Glomerular visceral epithelial cell (primary cell): Measurements from ENCODE around the gene CDC45.

Experiments
- DNase-seq: peaks from one replicate; pipeline ENCODE4 v3.0.0-alpha.2; 2016; ENCODE audit errors: extremely low spot score

CDC45 gene

DNA sequence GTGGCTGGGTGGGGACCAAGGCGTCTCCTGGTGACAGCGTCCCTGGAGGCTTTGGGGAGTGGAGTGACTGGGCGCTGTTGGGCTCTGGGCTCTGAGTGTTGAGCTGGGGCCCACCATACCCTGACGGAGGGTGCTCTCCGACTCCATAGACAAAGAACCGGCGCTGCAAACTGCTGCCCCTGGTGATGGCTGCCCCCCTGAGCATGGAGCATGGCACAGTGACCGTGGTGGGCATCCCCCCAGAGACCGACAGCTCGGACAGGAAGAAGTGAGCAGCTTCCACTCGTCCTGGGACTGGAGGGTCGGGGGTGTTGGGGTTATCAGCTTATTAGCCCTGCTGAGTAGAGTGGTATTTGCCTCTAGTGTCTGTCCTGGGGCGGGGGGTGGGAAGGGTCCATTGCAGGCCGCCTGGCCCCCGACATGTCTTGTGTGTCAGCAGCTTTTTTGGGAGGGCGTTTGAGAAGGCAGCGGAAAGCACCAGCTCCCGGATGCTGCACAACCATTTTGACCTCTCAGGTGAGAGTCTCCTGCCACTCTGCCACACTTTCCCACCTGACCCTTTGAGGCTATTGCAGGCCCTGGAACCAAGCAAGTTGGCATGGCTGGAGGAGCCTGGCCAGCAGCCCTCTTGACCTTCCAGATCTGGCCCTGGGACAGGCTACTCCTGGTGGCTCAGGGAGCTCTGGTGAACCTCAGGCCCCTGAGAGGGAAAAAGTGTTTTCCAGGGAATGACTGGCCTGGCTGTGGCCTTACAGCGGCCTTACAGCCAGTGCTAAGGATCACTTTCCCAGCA is 36.9 kb downstream of the CDC45 start:
- no peak for DNase-seq

DNA sequence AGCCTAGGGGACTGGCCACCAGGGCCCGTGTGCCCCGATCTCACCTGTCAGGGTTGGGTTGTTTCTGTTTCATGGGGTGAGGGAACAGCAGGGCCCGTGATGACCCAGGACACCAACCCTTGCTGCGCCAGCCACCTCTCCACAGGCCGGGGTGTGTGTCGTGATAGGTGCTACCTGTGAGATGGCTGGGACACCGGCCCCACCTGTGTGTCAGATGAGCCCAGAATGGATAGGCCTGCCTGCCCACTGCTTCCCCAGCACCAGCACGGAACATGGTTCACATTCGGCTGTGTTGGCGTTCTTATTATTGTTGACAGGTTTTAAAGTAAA is 37.4 kb downstream of the CDC45 start:
- no peak for DNase-seq

DNA sequence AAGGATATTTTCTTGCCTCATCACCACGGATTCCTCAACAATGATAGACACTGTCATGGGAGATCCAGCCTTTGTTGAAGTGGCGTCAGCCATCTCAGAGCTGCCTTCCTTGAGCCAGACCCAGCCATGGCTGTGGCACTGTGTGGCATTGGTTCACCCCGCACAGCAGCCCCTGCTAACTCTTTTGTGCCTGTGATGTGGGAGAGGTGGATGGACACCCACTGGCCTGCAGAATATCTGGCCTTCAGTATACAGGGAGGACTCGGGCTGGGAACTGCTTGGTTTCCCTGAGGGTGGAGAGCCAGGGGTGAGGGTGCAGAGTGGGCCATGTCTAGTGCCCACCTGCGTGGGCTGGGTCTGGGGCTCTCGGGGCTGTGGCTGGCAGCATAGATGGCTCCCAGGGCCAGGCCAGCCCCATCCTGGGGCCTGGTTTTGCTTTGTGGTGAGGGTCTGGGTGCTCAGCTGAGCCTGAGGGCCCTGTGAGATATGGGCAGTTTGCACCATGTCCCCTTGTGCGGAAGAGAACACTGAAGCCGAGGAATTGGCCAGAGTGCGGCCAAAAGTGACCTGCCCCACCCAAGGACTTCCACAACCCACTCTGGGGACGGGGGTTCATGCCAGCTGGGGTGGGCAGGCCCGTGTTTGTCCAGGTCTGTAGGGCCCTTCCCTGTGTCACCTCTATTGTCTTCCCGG is 38.3 kb downstream of the CDC45 start:
- no peak for DNase-seq

DNA sequence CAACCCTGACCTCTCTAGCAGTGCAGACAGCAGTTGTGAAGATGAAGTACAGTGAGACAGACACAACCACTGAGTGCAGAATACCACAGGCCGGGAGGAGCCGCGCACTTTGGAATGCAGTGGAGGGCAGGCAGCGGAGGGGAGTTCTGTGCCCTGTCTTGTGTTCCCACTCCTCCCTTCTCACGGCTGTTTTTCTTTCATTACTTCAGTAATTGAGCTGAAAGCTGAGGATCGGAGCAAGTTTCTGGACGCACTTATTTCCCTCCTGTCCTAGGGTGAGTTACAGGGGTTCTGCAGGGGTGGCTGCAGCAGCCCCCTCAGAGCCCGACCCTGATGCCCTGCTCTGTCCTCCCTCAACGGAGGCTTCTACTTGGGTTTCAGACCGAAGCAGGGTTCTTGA is 38.9 kb downstream of the CDC45 start:
- DNase-seq, result no peak

DNA sequence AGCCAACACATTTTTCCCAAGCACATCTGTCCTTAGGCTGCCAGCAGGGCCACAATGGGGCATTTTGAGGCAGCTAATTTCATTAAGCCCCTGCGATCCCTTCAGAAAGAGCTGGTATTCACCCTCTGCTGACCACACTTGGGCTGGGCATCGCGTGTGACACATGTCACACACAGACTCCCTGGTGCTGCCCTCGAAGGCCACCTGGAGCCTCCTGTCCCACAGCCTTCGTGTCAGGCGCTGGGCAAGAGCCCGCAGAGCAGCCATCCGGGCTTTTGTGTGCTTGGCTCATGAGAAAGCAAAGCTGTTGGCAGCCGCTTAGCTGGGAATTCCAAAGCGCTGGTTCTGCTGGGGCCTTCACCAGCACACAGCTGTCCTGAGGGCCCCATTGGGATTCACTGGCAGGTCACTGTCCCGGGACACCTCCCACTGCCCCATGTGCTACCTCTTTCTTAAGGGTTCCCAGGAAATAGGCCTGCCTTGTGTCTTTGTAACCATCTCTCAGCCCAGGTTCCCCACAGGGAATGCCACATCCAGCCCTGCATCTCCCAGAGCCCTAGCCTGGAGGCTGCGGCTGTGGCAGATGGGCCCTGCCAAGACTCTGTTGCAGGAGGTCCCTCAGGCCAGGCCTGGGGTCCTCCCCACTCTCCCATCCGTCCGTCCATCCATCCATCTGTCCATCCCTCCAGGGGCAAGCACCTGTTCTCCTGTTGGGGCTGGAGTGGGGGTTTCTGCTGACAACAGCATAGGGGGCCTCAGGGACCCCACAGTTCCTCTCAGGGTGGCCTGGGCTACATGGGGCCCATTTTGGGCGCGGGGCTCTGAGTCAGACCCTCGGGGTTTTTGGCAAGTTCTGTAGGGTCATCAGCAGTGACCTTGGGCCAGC is 39.6 kb downstream of the CDC45 start:
- no peak for DNase-seq

DNA sequence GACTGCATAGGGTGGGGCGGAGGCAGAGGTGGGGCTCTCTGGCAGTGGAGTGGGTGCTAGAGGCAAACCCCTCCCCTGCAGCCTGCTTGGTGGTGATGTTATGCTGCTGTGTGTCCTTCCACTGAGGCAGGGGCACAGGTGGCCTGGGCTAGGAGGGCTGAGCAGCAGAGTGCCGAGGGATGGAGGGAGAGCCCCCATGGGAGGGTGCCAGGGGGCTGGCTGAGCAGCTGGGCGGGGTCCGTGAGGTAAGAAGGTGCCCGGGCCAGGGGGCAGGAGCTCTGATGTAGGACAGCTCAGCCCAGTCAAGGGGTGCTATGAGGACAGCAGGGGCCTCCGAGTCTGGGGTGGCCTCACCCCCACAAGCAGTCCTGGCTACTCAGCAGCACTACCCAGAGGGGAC is 40.3 kb downstream of the CDC45 start:
- no peak for DNase-seq

DNA sequence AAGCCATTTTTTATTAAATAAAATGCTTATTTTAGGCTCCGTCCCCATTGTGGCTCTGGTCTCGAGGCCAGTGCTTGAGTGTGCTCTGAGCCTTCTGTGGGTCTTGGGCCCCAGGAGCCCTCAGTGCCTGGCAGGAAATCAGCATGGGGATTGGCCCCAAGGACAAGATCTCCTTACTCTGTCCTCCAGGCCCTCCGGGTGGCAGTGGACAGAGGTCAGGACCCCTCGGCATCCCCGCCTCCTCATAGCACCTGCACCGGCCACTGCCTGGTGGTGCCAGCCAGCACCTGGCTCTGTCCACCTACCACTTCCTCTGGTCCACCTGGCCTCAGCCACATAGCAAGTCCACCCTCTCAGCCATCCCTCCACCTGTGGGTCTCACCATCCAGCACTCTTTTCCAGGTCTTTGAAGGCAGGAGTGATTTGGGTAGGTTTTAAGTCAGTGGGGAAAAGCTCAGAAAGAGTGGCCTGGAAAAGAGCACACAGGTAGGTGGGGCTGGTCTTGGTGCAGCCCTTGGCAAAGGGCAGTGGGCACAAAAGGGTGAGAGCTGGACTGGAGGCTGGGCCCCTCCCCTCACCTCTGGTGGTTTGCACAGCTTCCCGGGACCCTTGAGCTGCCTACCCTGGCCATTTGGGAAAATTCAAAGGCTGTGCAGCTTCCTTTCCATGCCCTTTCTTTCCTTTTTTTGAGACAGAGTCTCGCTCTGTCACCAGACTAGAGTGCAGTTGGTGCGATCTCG is 41.0 kb downstream of the CDC45 start:
- no peak for DNase-seq

DNA sequence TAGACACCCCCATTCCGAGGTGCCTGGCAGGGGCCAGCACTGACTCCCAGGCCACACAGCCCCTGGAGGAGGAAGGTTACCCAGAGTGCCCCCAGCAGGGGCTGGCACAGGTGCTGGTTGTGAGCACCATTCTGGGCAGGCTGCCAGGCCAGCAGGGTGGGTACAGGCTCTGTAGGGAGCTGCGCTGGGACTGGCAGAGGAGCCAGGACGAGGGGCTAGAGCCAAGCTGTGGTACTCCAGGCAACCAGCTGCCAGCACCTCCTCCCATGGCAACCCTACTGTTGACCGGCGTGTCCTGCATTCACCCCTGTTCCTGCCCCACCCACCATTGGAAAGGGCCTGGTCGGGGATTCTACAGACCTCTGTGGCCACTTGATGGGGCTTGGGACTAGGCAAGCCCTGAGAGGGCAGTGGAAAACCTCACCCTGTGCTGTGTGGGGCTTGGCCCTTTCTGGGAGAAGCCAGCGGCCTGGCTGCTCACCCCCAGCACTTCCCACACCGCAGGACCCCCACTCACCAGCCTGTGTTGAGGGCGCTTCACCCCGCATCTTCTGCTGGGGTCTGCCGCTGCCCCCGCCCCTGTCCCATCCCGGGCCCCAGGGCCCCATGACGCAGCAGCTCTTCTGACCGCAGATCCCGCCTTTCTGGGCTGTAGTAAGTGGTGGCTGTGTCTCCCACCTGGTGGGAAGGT is 42.6 kb downstream of the CDC45 start:
- DNase-seq, result no peak

DNA sequence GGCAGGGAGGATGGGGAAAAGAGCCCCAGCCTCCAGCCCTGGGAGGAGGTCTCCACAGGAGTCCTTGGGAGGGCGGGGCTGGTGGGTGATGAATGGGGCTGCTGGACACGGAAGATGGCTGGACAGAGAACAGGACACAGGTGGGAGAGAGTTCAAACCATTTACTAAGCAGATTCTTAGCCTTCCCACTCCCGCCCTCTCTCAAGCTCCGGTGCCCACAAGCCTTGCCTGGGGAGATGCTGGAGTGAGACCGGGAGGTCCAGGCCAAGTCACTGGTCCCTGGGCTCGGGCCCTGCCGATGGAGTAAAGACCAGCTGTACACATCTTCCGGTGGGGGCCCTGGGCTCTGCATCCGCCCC is 43.1 kb downstream of the CDC45 start:
- DNase-seq, result no peak

DNA sequence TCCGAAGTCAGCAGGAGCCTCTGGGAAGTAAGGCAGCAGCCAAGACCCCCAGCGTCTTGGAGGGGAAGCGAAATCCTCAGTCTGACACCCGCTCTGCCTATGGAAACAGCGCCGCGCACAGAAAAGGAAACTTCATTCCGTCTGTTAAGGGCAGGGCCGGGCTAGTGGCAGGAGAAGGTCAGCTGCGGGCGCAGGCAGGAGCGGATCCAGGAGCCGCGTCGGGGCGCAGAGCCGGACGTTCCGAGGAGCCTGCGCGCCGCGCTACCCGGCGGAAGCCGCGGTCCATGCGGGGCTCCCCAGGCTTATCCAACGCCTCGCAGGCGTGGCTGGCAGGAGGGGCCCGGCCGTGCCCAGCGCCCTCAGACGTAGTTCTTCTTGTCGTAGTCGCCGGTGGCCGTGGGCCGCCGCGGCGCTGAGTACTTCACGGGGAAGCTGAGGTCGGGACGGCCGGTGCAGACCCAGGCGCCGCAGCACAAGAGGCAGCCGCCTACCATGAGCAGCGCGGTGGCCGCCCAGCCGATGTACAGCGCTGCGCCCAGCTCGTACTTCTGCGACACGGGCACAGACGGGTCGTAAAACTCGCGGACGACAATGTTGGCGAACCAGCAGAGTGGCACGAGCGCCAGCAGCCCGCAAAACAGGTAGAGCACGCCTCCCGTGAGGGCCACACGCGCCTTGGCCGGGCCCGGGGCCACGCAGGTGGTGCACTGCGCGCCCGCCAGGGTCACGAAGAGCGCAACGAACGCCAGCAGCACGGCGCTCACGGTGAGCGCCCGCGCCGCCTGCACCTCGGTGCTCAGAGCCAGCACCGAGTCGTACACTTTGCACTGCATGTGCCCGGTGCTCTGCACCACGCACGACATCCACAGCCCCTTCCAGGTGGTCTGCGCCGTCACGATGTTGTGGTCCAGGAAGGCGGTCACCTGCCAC is 43.8 kb downstream of the CDC45 start:
- no peak for DNase-seq

DNA sequence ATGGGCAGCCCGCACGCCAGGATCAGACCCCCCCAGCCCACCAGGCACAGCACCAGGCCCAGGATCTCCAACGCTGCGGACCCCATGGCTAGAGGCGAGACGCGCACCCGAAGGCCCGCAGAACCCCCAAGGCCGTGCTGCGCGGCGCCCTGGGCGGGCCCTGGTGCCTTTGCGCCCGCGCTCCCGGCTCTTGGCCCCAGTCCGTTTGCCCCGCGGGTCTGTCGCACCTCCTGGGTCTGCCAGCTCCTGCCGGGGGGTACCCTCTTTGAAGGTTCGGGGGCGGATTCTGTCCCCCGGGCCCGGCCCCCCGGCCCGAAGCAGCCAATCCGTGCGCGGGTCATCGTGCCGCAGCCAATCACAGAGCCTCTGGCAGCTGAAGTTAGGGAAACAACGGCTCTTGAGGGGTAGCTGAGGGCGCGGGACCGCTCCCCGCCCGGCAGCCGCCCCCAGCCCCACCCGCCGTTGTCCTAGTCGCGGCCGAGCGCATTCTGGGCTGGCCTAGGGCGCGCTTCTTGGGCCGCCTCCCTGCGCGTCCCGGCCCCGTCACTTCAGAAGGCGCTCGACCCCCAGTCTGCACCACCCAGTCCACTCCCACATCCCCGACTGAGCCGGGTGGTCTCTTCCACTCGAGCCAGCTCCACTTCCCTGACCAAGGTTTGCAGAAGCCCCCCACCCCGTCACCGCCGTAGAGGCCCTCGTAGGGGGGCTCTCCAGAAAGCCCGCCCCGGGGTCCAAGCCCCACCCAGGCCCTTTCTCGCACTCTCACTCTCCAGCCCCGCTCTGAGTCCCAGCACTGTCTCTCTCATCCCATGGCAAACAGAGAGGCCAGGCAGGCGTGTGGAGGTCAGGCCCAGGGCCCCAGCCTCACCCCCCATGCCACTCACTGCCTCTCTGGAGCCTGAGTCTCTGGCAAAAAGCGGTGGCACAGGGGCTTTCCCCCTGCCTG is 44.7 kb downstream of the CDC45 start, which contains the start of gene CLDN5:
Gene CLDN5, minus strand, starts transcription at position 241 of the 946 bp plus-strand sequence. Its CDS starts 155 bp downstream, at position 86.
- no peak for DNase-seq

DNA sequence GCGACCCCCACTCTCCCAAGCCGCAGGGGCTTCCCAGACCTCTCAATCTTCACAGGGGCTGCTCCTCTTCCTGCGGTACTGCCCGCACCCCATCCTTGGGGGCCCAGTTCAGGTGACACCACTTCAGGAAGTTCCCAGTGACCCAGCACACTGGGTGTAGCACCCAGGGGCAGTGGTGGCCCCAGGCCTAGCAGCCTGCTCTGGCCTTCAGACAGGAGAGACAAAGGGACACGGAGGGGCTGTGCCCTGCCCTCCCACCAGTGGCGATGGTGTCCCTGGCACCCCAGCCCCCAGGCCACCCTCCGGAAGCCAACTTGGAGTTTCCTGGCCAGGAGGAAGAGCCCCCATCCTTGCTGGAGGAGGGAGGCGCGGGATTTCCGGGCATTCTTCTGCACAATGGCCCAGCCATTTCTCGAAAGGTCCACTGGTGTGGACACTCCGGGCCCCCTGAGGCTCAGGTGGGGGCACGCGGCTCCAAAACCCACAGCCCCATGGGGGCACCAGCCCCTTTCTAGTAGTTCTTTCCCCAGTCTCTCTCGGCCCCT is 45.5 kb downstream of the CDC45 start:
- no peak for DNase-seq

DNA sequence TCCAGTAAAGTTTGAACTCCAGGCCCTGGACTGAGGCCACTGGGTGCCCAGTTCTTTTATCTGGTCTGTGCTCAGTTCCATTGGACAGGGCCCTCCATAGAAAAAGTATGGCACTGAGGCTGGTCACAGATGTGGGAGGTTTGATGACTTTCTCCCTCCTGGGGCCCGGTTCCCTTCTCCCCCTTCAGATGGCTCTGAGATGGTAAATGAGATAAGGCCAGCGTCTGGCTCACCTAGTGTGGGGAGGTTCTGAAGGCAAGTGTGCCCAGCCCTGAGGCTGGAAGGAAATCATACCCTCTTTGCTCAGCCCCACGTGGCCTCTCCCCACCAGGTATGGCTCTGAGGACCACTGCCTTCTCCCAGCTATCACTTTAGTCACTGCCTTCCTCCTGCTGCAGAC is 45.9 kb downstream of the CDC45 start:
- DNase-seq, result no peak

DNA sequence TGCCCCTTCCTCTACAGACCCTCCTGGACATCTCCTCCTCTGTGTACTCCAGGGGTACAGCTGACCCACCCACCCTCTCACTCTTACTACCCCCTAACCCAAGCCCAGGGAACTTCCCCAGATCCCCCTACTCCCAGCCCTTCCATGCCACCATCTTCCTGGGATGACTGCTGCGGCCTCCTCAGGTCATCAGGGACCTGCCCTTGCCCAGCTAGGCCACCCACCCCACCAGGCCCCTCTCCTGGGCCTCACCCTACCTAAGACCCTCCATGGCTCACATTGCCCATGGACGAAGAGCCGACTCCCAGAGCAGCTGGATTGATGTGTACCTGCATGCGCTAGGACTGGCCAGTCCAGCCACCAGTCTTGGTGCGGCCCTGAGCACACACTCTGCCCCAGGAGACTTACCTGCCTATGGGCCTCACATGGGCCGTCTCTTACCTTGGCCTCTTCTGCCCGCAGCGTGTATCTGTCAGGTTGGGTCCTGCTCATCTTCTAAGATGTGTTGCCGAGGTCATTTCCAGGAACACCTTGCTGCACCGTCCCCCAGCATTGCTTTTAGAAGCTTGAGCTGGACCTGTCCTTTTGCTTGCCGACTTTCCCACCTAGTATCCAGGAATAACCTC is 46.5 kb downstream of the CDC45 start:
- DNase-seq, result no peak

DNA sequence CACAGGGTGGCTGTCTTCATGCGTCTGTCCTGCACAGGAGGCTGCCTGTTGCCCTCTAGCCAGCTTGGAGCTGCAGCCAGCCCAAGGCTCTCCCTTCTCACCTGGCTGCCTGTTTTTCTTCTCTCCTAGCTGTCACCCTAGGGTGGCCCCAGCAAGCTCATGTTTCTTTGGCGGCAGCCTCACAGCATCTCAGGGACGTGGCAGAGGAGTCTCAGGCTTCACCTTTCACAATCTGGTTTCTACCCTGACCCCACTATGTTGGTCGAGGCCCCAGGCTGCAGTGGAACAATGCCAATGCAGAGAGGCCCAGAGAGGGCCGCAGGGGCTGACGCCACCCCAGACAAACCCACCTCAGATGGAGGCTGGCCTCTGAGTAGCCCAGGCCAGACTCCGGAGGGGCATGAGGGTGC is 47.0 kb downstream of the CDC45 start:
- no peak for DNase-seq

DNA sequence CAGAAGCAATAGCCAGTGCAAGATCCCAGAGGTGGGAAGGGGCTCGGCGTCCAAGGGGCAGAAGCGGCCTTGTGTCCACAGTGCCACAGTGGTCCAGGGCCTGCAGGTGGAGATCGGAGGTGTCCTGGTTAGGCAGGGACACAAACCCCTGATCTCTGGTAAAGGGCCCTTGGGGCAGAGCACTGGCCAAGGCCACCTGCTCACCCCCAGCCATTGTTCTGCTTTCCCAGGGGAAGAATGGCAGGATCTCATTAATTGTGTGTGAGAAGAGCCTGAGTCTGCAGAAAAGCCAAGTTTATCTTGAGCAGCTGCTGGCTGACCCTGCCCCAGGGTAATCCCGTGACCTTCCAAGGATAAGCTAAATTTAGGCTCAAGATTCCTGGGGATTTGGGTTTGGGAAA is 47.6 kb downstream of the CDC45 start:
- DNase-seq, result no peak

DNA sequence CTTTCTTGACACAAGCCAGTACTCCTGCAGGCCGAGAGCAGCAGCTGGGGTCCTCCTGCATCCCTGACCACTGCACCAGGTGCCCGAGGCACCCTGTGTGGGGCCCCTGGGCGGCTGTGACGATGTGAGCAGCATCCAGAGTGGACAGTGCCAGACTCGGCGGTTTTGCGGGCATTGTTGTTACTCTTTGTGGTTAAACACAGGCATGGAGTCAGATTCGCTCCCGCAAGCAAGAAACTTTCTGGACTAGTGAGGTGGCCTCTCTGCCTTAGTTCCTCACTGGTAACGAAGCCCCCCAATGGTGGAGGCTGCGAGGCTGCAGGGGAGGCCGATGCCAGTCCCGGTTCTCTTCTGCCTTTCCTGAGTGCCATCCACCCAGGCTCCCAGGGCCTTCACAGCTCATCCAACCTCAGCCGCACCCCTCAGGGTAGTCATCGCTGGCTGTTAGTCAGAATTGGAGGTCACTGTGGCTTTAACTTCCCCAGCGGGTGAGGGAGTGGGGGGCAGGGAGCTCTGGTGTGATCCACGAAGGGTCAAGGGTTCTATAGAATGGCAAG is 48.2 kb downstream of the CDC45 start:
- DNase-seq, result peak; percentile 15

DNA sequence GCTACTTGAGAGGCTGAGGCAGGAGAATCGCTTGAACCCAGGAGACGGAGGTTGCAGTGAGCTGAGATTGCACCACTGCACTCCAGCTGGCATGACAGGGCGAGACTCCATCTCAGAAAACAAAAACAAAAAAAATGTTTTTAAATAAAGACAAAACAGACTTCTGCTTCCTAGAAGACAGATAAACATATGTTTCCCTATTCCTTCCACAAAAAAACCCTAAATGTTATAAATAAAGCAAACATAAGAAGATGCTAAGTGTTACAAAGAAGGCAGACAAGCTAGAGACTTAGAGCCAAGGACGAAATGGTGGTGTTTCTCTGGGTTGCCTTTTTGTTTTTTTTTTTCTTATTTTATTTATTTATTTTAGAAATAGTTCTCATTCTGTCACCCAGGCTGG is 50.1 kb downstream of the CDC45 start:
- DNase-seq, result no peak
